Raji (cell line): Measurements from ENCODE around the gene MGAT4B.
A peak's percentile ranks its signal among the peaks of the same experiment; 100 is the strongest.

Experiments used
- POLR2A ChIP-seq: IDR thresholded peaks from 2 replicates; pipeline ENCODE4 v1.6.1; 2011; ENCODE audit warnings: low read depth, low read length, control low read depth; ENCODE audit not compliant: insufficient read depth

The MGAT4B gene

DNA sequence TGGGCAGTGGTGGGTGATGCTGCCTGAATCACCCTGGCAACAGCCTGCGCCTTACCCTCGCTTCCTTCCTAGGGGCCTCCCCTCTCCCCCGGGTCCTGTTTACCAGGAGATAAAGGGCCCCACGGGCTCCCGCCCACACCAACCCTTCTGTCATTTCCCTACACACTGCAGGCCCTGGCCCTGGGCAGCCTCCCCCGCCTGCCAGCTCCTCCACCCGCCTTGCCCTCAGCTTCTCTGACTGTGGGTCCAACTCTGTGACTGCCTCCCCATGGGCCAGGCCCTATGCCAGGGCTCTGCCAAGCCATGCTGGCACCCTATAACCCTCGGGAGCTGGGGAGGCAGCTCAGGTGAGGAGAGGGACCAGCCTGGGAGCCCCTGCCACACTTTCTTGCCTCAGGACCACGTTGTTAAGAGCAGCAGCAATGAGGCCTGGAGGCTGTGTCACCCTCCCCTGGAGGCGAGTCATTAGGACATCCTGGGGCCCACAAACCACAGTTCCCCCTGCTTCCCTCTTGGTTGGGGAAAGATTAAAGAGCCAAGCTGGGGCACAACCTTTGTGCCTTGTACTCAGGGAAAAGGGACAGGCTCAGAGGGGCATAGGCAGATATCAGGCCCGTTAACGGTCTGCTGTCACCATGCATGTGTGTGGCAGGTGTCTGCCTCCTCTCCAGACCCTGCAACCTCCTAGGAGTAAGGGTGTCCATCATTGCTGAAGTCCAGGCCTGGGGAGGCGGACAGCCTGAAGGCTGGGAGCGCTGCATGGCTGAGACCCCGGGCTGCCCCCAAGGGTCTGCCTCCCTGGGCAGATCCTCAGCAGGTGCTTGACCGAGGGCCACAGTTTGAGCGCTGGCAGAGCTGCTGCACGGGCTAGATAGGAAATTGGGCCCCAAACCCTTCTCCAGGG lies 2.8 kb downstream of the MGAT4B start:
- TF ChIP-seq POLR2A, result 0 out of 2 replicates have a peak, but pooled peaks have one; percentile 15

DNA sequence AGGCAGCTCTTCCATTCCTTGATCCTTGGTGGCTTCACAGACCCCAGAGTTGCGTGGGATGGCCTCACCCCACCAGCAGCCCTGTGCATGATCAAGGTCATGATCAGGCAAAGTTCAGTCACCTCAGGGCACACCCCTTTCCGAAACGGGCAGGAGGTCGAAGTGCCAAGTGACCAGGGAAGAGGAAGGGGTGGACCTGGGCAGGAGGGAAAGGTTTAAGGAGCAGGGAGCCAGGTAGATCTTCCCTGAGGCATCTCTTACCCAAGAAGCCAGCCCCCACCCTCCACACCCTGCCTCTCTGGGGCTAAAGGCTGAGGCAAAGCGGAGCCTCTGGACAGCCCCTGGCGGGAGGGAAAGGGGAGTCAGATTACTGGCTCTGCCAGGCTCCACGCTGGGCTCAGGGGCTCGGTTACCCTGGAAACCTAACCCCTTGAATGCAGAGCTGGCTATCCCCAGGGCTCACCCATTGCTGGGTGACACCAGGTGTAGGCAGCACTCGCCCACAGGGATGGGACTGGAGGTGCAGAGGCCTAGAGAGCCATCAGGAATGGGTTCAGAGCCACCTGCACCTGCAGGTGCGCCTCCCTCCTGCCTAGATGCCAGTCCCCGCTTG lies 3.6 kb downstream of the MGAT4B start:
- TF ChIP-seq POLR2A, result no peak

GRCh38 chr5:179802207-179802883 lies 4.3 kb downstream of the MGAT4B start:
- no peak for TF ChIP-seq POLR2A

- no peak for TF ChIP-seq POLR2A
Observed at GRCh38 chr5:179801304-179802206, 5.1 kb downstream of the MGAT4B start.

GRCh38 chr5:179800696-179801201 lies 5.9 kb downstream of the MGAT4B start:
- no peak for TF ChIP-seq POLR2A

DNA sequence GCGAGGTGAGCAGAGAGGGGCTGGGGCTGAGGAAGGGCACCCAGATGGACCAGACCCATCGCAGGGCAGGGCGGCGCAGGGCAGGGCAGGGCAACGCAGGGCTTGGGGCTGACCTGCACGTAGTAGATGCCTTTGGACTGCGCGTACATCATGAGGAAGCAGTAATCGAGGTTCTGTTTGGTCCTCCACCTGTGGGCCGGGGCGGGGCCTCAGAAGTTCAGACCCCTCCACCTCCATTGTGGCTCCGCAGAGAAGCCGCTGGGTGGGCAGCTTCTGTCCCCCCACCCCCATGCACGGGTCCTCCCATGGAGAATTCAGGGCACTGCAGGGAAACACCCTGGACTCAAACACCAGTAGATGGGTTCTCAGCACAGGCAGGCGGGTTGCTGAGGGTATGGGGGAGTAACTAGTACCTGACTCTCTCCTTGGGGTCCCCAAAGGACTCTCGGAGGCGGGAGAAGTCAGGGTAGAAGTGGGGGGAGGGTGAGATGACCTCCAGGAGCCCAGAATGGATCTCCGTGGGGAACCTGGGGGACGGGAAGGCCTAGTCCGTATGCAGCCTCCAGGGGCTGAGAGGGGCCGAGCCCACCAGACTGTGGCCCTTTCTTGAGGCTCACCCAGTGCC lies 6.5 kb downstream of the MGAT4B start:
- TF ChIP-seq POLR2A, result no peak

- no peak for TF ChIP-seq POLR2A
Observed at GRCh38 chr5:179799644-179799973, 7.1 kb downstream of the MGAT4B start.

DNA sequence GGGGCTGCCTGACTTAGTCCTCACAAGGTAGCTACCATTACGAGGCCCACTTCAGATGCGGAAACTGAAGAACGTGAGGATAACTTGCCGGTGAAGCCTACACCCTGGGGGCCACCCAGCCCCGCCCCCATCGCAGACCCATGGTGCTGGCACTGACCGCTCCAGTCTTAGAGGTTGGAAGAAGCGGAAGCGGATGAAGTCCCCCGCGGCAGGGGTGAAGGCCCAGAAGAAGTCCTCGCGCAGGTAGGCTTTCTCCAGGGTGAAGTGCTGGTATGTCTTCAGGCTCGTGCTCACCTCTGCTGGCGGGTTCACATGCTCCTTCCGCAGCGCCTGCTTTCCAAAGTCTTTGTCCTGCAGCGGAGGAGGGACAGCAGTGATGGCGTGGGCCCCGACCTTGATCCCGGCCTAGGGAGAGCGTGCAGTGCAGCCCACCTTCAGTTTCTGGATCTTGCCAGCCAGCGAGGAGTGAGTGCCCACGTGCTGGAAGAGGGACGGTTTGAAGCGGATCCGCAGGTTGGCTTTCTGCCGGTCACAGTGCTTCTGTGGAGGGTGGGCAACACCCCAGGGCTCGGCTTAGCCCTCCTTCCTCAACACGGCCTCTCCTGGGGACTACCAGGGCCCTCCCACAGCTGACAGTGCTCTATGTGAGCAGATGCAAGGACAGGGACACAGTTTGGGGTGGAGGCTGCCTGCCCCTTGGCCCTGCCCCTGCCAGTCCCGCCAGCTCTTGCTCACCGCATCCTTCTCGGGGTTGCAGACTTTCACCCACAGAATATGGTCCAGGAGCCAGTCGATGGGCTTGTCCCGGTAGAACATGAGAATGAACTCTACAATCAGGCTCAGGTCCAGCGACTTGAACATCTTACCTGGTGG lies 7.7 kb downstream of the MGAT4B start:
- no peak for TF ChIP-seq POLR2A

GRCh38 chr5:179798144-179798770 lies 8.4 kb downstream of the MGAT4B start:
- TF ChIP-seq POLR2A, result no peak

- no peak for TF ChIP-seq POLR2A
Observed at GRCh38 chr5:179797741-179798140, 8.9 kb downstream of the MGAT4B start.

- no peak for TF ChIP-seq POLR2A
Observed at GRCh38 chr5:179796877-179797608, 9.6 kb downstream of the MGAT4B start.
